Umbilical cord (tissue), 2 donors: ENCODE data around the gene ENTPD5. TPM values are rescaled to one million over a fixed set of nuclear protein-coding genes. Genes with fewer than 3 reads are reported as not detected.
"Not testable (repeated sequence)": the region's sequence is repeated elsewhere in the genome, so short reads cannot be mapped to it uniquely, and the experiment has no call there.

Experiments used
- DNase-seq: peaks from one replicate; pipeline ENCODE4 v3.0.0-alpha.2; 2015; ENCODE audit warnings: low spot score
- total RNA-seq: library from RNA; depleted of rRNA; stranded (reverse); fragments of >200 nt; gene quantifications from one replicate; pipeline ENCODE4 v1.2.3, GENCODE V29; 2014; ENCODE audit warnings: low replicate concordance; ENCODE audit not compliant: insufficient read depth

ENTPD5 gene
- total RNA-seq, 1 donor from 2014 or later, result 9.6 TPM

DNA sequence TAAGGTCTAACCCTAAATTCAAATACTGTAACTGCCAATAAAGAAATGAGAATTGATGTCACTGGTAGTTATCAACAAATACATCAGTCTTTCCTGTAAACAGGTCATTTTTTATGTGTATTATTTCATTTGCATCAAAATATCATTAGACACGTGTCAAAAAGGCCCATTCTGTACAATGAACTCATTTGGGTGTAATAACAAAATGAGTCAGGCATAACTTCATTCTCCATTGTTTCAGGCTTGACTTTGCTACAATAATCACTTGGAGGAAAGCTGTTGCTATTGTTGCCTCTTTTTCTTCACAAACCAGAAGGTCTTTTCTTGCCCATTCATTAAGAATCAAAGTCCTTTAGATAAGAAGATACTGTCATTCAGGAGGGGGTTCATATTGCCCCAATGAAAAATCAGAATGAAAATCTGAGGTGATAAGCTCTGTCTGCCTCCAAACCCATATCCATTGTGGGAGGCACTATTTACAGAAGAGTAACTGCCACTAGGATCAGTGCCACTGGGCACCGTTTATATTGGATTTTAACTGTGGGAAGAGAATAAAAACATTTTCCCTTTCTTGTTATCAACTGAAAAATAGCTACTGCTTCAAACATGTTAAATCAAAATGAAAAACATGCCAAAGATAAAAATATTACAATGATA, 10.1 kb downstream of the ENTPD5 start:
- DNase-seq, result no peak

GRCh38 chr14:74005664-74006063, 13.4 kb downstream of the ENTPD5 start:
- DNase-seq, result not testable (repeated sequence)

DNA sequence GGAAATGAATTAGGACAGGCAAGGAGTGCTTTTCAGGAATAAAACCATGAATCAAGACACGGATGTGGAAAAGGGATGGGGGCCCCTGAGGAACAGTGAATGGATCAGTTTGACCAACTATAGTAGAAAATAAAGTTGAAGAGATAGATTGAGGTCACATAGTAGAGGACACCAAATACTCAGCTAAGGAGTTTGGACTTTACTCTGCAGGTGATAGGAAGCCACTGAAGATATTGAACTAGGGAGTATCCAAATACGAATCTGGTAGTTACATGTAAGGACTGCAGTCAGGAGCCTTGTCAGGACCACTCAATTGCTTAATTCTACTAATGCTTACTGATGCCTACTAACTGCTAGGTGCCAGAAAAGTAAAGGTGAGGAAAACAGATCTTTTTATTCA, 20.4 kb downstream of the ENTPD5 start:
- no peak for DNase-seq

DNA sequence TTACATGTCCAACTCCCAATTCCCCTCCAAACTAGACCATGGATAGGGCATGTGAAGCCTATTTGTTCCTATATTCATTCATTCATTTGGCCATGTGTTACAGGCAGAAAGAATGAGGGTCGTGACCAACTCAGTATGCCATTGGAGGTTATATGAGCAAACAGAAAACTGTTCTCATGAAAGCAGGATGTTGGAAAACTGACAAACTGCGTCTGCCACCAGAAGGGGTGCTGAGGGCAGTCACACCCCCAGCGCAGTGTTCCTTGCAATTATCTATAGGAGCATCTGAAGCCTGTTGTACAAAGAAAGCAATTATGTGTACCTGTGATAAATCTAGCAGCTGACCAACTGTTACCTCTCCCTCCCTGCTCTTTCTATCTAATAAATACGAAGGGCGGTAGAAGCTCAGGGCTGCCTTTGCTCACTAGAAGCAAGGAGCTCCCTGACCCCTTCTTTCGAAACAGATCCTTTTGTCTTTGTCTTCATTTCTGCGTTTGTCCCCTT, 21.1 kb downstream of the ENTPD5 start:
- no peak for DNase-seq

DNA sequence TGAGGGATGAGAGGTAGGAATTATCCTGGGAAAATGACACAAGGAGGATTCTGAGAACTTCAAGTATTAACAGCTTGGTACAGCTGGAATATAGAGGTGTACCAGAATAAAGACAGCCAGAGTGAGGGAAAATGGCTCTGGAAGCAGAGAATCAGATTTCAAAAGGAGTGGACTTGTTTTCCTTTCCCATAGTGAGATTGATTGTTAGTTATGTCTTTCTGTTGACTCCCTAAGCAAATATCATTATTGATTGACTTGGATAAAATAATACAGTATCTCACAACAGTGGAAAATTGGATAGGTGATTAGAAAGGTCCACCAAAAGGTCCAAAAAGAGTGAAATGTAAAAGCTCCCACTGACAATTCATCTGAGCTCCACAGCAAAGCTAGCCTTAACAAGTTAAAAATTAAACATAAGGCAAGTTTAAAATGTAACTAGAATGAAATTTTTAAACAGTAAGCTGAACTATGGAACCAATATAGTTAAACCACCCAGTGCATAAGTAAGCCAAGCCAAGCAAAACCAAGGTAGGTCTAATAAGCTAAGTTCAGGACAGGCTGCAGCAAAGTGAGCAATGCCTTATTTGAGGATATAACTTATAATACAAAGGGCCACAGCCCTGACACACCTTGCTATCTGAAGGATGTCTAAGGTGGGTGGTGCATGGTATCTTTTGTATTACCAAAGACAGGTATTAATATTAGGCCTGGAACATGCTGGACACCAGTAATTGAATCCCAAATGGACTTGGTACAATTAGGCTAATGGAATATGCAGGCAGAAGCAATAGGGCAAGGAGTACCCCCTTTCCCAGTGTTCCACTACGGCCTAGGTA, 21.8 kb downstream of the ENTPD5 start:
- no peak for DNase-seq

DNA sequence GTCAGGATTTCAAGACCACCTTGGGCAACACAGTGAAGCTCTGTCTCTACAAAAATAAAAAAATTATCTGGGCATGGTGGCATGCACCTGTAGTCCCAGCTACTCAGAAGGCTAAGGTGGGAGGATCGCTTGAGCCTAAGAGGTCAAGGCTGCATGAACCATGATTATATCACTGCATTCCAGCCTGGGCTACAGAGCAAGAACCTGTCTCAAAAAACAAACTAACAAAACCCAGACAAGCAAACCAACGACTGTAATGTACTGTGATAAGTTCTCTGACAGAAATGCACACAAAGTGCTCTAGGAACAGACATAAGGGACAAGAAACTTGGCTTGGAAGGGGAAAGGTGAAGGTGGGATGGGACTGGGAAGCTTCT, 22.4 kb downstream of the ENTPD5 start:
- no peak for DNase-seq

GRCh38 chr14:73995977-73996378, 23.1 kb downstream of the ENTPD5 start:
- no peak for DNase-seq

DNA sequence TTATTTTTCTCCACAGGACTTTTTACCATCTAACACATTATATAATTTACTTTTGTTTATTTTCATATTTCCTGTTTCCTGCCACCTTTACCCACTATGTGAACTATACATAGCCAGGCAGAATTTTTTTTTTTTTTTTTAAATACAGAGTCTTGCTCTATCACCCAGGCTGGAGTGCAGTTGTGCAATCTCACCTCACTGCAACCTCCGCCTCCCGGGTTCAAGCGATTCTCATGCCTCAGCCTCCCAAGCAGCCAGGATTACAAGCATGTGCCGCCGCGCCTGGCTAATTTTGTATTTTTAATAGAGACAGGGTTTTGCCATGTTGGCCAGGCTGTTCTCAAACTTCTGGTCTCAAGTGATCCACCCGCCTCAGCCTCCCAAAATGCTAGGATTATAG, 24.2 kb downstream of the ENTPD5 start:
- not testable (repeated sequence) for DNase-seq

GRCh38 chr14:73991092-73991491, 28.0 kb downstream of the ENTPD5 start:
- DNase-seq, result no peak

- not testable (repeated sequence) for DNase-seq
These were observed 30.4 kb downstream of the ENTPD5 start for GRCh38 chr14:73988656-73989055.

DNA sequence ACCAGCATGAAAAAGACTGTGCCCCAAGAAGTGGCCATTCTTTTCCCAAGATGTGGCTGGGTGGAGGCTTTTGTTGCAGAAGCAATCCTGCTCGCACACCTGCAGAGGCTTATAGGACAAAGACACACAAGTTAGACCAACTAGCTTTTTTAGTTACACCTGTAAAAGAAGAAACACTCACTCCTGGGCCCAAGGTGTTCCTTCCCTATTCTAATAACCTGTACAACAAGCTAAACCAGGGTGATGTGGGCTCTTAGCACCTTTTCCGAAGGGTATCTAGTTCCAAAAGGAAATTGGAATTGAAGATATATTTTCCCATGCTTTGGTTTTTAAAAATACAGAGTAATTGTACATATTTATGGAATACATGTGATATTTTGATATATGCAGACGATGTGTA, 31.0 kb downstream of the ENTPD5 start:
- DNase-seq, result no peak

DNA sequence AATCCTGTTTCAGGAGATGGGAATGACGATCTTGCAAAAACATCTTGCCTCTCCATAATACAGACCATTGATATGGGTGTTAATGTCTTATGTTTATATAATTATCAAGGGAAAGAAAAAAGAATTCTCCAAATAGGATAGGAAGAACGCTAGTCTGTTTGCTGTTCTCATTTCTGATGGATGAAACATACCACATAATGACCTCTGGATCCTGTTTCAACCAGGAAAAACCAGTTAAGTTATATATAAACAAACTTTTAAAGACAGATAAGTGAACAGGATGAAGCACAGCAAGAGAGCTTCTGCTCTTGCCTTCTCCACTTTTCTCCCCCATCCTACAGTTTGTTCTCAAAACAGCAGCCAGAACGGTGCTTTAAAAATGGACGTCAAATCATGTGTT, 41.2 kb downstream of the ENTPD5 start:
- no peak for DNase-seq

DNA sequence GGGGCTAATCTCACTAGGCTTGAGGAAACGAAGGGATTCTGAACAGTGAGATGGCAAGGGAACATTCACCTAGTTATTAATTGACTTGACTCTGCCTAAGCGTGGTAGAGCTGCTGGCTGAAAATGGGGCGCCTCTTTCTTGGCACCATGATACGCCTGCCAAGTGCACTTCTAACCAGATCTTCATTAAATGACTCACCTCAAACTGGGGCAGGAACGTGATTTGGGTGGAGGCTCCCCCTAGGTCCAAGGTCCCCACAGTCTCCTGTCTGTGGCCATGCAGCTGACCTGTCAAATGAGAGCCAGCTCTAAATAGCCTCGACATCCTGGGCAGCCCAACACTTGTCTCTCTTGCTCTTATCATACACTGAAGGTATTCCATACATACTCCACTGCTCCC, 43.0 kb downstream of the ENTPD5 start:
- DNase-seq, result no peak

DNA sequence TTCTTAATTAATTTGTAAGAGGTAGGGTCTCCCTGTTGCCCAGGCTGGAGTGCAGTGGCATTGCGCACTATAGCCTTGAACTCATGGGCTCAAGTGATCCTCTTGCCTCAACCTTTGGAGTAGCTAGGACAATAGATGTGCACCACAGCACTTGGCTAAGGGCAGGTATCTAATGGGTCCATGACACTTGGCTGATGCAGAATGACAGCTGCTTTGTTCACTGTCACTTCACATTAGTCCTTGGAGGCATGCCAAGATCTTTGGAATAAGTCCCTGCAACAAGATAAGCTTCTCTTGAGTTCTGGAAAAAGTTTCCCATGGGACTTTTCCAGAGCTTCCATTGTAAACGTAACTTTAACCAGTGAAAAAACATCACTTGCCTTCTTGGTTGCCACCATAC, 45.6 kb downstream of the ENTPD5 start:
- DNase-seq, result no peak

- DNase-seq, result no peak
These were observed 50.2 kb downstream of the ENTPD5 start for GRCh38 chr14:73968885-73969284.

DNA sequence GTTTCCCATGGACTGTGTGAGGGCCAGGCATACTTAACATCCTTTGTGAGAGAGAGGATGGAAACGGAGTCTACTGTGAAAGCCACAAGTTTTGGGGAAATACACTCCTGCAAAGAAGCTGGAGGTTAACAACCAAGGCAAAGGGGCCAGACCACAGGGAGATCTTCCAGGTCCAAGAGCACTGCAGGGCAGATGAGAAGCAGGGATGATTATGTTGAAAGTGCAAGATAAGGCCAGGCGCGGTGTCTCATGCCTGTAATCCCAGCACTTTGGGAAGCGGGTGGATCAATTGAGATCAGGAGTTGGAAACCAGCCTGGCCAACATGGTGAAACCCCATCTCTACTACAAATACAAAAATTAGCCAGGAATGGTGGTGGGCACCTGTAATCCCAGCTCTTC, 53.9 kb downstream of the ENTPD5 start:
- DNase-seq, result peak; percentile 56

DNA sequence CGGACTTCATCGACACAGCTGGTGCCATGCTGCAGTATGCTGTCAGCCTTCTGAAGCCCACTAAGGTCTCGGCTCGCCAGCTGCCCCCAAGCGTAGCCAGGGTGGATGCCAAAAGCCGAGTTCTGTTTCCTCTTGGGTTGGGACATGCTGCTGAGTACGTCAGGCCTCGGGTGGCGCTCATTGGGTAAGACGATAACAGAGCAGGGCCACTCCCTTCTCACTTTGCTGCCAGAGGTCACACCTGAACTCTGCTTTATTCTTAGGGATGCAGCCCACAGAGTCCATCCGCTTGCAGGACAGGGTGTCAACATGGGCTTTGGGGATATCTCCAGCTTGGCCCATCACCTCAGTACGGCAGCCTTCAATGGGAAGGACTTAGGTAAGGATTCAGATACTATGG, 57.9 kb downstream of the ENTPD5 start:
- no peak for DNase-seq

- DNase-seq, result no peak
These were observed 60.5 kb downstream of the ENTPD5 start for GRCh38 chr14:73958591-73958990.

- DNase-seq, result no peak
These were observed 63.4 kb downstream of the ENTPD5 start for GRCh38 chr14:73955674-73956073.

DNA sequence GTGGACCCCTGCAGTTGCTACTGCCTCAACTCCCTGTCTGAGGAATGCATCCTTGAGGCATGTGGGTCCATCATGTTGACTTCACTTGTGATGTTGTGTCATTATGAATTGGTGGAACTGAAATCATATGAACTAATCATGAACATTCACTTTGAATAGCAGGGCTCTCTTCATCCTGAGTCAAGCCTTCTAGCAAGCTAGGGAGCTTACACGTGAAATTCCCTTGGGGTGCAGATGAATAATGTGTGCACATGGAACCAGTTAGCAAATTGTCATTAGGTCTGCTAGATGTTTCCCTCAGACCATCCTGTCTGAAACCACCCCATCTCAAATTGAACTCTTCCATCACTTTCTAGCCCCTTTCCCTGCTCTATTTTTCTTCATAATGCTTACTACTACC, 65.4 kb downstream of the ENTPD5 start:
- DNase-seq, result no peak

DNA sequence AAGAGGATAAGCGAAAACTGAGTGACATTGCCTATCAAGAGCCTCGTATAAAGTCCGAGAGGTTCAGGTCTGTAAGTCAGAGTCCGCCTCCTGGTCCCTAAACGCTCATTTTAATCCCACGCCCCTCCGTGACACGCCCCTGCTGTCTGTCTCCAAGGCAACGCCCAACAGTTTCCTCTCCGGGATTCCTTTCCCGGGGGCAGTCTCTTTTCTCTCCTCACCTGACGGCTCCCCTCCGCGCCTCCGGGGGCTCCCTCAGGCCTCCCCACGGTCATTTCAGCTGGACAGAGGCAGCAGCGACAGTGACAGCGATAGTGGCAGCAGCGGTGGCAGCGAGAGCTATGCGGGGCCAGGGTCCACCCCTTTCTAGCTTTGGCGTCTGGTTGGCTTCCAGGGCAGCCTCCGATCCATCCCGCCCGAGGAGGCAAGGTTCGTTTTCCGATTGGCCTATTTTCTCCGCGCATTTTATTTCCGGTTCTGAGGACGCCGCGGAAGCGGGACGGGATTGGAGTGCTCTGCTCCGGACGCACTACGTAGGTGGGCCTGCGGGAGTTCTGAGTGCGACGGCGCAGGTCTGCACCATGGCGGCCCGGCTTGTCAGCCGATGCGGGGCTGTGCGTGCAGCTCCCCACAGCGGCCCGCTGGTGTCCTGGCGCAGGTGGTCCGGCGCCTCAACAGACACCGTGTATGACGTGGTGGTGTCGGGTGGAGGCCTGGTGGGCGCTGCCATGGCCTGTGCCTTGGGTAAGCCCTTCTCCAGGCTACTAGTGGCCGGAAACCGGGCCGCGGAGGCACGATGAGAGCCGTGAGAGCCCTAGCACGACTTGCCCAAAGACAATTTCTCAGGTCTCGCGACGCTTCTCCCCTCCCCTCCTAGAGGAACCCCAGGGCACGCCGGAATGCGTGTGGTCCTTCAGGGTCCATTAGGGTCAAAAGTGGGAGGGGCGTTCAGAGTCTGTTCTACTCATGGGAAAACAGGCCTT, 69.0 kb downstream of the ENTPD5 start, which contains the start of the genes COQ6 and FAM161B:
TSS of gene COQ6 (plus strand) at position 551 of the 983 bp plus-strand sequence. CDS start at position 582, 31 bp downstream.
TSS of gene FAM161B (minus strand) at position 343 of the 983 bp plus-strand sequence. CDS start at position 275, 68 bp downstream.
- peak; percentile 99 for DNase-seq
